Right lobe of liver (tissue), 4 donors: Measurements from ENCODE around the gene CA11.

Experiments used
- CTCF ChIP-seq, 4 donors: fragments of 200-600 bp in 3 of 4; fragments of 450-650 bp in 1 of 4; IDR thresholded peaks; one replicate each; pipeline versions ENCODE4 v1.5.1 to v1.8.0; 2016 to 2022; ENCODE audit warnings: antibody characterized with exemption in 4 of 4, mild to moderate bottlenecking in 2 of 4
- POLR2A ChIP-seq: fragments of 450-650 bp; IDR thresholded peaks from one replicate; pipeline ENCODE4 v1.6.1; 2017; ENCODE audit warnings: antibody characterized with exemption, mild to moderate bottlenecking
- donor health status: DM: no; HTN: no; CAD: no.
- donor health status: DM: no; HTN: no; CAD: no.
- donor health status: DM: no; HTN: yes; CAD: no.

- no peak for TF ChIP-seq CTCF (IDR thresholded peaks at IDR 0.05)
- TF ChIP-seq POLR2A: no peak
These were observed 8.5 kb upstream of the CA11 start for GRCh38 chr19:48654299-48655059.
